SK-N-SH treated with all-trans-retinoic acid at 6 μM for 48 hours (cell line): ENCODE data around the gene FOXP4.

Experiments
- CSRNP3 ChIP-seq: fragments of 250-450 bp; sonication (Bioruptor Pico); IDR thresholded peaks from 2 replicates; pipeline ENCODE4 v1.5.1; 2021; ENCODE audit warnings: mild to moderate bottlenecking, moderate library complexity
- PATZ1 ChIP-seq: fragments of 250-450 bp; sonication (Bioruptor Pico); IDR thresholded peaks from 2 replicates; pipeline ENCODE4 v1.8.0; 2020; ENCODE audit warnings: mild to moderate bottlenecking, moderate library complexity, borderline replicate concordance
- SNAI2 ChIP-seq: fragments of 250-450 bp; sonication (Bioruptor Pico); IDR thresholded peaks from 2 replicates; pipeline ENCODE4 v1.5.0; 2020; ENCODE audit warnings: mild to moderate bottlenecking, moderate library complexity
- ZFP3 ChIP-seq: fragments of 250-450 bp; sonication (Bioruptor Pico); IDR thresholded peaks from 2 replicates; pipeline ENCODE4 v1.5.0; 2020; ENCODE audit warnings: mild to moderate bottlenecking, moderate library complexity
- ZNF70 ChIP-seq: fragments of 450-650 bp; formaldehyde crosslinking; IDR thresholded peaks from 2 replicates; pipeline ENCODE4 v1.5.0; 2020; ENCODE audit warnings: mild to moderate bottlenecking, moderate library complexity

- TF ChIP-seq PATZ1 (CRISPR knock-in tag) (no peak), ZNF70 (CRISPR knock-in tag) (no peak), CSRNP3 (CRISPR knock-in tag) (no peak), ZFP3 (CRISPR knock-in tag) (no peak), SNAI2 (no peak)
Observed at GRCh38 chr6:41527721-41528408, 18.3 kb upstream of the FOXP4 start.
